DOHH2 (cell line): ENCODE data around the gene SARS1.

Experiments
- H3F3A ChIP-seq: fragments of 200-600 bp; sonication (generic), shearing (Covaris generic); 2 replicates; pipeline ENCODE4 v1.6.0; 2016; ENCODE audit warnings: antibody characterized with exemption, mild to moderate bottlenecking; ENCODE audit not compliant: control insufficient read depth, insufficient read depth
- H3K27ac ChIP-seq: fragments of 200-600 bp; sonication (generic); 2 replicates; pipeline ENCODE4 v1.5.1; 2014; ENCODE audit warnings: low read depth, mild to moderate bottlenecking, low read length, moderate library complexity
- H3K27me3 ChIP-seq: fragments of 200-600 bp; sonication (generic); 2 replicates; pipeline ENCODE4 v1.6.1; 2014; ENCODE audit warnings: mild to moderate bottlenecking, low read length, mixed read lengths; ENCODE audit not compliant: control insufficient read depth
- H3K36me3 ChIP-seq: fragments of 200-600 bp; sonication (generic); 2 replicates; pipeline ENCODE4 v1.6.1; 2014; ENCODE audit warnings: mild to moderate bottlenecking, low read length, moderate library complexity, mixed read lengths; ENCODE audit not compliant: control insufficient read depth
- H3K4me1 ChIP-seq: fragments of 200-600 bp; sonication (generic); 2 replicates; pipeline ENCODE4 v1.6.1; 2014; ENCODE audit warnings: mild to moderate bottlenecking, low read length, mixed read lengths; ENCODE audit not compliant: control insufficient read depth
- H3K4me2 ChIP-seq: fragments of 200-600 bp; sonication (generic); 2 replicates; pipeline ENCODE4 v1.6.0; 2014; ENCODE audit warnings: mild to moderate bottlenecking, low read length, moderate library complexity
- H3K4me3 ChIP-seq: fragments of 200-600 bp; sonication (generic); 2 replicates; pipeline ENCODE4 v1.5.1; 2014; ENCODE audit warnings: mild to moderate bottlenecking, low read length, mixed read lengths
- H3K79me2 ChIP-seq: fragments of 200-600 bp; sonication (generic); 2 replicates; pipeline ENCODE4 v1.6.1; 2014; ENCODE audit warnings: mild to moderate bottlenecking, low read length, mixed read lengths; ENCODE audit not compliant: control insufficient read depth
- H3K9me2 ChIP-seq: fragments of 200-600 bp; sonication (generic); replicated peaks from 2 replicates; pipeline ENCODE4 v1.6.1; 2014; ENCODE audit warnings: mild to moderate bottlenecking, low read length, mixed read lengths; ENCODE audit not compliant: control insufficient read depth
- H3K9me3 ChIP-seq: fragments of 200-600 bp; sonication (generic); 2 replicates; pipeline ENCODE4 v1.6.1; 2014; ENCODE audit warnings: antibody characterized with exemption, low read length, mixed read lengths; ENCODE audit not compliant: control insufficient read depth, insufficient read depth
- H4K20me1 ChIP-seq: fragments of 200-600 bp; sonication (generic); 2 replicates; pipeline ENCODE4 v1.6.0; 2014; ENCODE audit warnings: low read depth, mild to moderate bottlenecking, antibody characterized with exemption, low read length, moderate library complexity; ENCODE audit not compliant: control insufficient read depth, insufficient read depth
- EZH2phosphoT487 ChIP-seq: fragments of 200-600 bp; sonication (generic); IDR thresholded peaks from 2 replicates; pipeline ENCODE4 v1.6.1; 2017; ENCODE audit warnings: borderline replicate concordance, mild to moderate bottlenecking, antibody characterized with exemption, low read length, moderate library complexity, mixed read lengths
- TF ChIP-seq, protein P1 (sequence below): fragments of 200-600 bp; sonication (generic); IDR thresholded peaks from one replicate; pipeline ENCODE4 v1.5.1; 2014; ENCODE audit warnings: antibody characterized with exemption, mild to moderate bottlenecking, low read depth, low read length; ENCODE audit not compliant: poor library complexity, severe bottlenecking

SARS1 gene

DNA sequence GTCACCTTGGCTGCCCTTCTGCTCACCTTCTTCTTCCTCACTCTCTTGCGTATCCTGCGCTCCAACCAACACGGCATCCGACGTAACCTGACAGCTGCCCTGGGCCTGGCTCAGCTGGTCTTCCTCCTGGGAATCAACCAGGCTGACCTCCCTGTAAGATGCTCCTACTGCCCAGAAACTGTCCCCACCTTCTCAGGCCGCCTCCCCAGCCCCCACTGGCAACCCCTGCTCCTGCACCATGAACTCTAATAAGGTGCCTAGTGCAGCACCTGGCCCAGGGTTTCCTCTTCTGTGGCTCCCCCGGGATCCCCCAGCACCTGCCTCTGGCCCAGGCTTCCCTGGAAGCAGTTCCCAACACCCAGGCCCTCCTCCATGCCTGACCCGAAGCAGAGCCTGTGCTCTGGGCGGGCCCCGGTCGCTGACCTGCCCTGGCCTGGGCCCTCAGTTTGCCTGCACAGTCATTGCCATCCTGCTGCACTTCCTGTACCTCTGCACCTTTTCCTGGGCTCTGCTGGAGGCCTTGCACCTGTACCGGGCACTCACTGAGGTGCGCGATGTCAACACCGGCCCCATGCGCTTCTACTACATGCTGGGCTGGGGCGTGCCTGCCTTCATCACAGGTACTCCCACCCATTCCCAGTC is 56.4 kb downstream of the SARS1 start:
- Histone ChIP-seq H3K79me2 (no peaks in the 10 kb centered on the region), H3K36me3 (no peaks in the 10 kb centered on the region), H3K9me2 (no peaks in the 10 kb centered on the region), H3K9me3 (no peaks in the 10 kb centered on the region), H3K27ac (no peak overlapping the region), H3K4me2 (no peak overlapping the region), H3K4me1 (peaks cover 5% of the 10 kb centered on the region; the same call in 1 of the 2 replicates), H3K27me3 (no peaks in the 10 kb centered on the region), H3K4me3 (no peak overlapping the region), H3F3A (no peaks in the 10 kb centered on the region), H4K20me1 (no peaks in the 10 kb centered on the region)
- TF ChIP-seq EZH2phosphoT487, result no peak
- TF ChIP-seq, protein P1, sequence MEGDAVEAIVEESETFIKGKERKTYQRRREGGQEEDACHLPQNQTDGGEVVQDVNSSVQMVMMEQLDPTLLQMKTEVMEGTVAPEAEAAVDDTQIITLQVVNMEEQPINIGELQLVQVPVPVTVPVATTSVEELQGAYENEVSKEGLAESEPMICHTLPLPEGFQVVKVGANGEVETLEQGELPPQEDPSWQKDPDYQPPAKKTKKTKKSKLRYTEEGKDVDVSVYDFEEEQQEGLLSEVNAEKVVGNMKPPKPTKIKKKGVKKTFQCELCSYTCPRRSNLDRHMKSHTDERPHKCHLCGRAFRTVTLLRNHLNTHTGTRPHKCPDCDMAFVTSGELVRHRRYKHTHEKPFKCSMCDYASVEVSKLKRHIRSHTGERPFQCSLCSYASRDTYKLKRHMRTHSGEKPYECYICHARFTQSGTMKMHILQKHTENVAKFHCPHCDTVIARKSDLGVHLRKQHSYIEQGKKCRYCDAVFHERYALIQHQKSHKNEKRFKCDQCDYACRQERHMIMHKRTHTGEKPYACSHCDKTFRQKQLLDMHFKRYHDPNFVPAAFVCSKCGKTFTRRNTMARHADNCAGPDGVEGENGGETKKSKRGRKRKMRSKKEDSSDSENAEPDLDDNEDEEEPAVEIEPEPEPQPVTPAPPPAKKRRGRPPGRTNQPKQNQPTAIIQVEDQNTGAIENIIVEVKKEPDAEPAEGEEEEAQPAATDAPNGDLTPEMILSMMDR, result no peak

DNA sequence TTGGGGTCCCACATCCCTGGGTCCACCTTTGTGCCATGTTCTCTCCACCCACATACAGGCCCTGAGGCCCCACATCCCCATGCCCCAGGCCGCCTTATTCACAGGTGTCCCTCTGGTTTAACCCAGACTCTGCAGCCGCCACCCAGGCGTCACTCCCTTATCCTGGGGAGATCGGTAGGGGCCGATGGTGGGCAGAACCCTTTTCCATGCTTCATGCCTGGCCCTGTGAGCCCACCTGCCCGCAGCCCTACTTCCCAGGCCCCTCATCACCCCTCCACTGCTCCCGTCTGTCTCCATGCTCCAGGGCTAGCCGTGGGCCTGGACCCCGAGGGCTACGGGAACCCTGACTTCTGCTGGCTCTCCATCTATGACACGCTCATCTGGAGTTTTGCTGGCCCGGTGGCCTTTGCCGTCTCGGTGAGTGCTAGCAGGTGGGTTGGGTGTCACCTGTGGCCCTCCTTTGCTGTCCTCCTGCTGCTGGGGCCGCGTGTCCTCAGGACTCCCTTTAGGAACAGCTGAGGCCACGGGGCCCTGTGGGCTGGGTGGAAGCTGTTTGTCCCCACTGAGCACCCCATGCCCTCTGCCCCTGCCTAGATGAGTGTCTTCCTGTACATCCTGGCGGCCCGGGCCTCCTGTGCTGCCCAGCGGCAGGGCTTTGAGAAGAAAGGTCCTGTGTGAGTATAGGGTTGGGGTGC is 57.1 kb downstream of the SARS1 start:
- no peak for TF ChIP-seq EZH2phosphoT487
- TF ChIP-seq, protein P1, result no peak
- no peaks in the 10 kb centered on the region for H3K27me3 ChIP-seq
- H3F3A ChIP-seq, result no peaks in the 10 kb centered on the region
- H3K27ac ChIP-seq, result no peak overlapping the region
- H3K36me3 ChIP-seq, result no peaks in the 10 kb centered on the region
- no peak overlapping the region for H3K4me3 ChIP-seq
- H3K79me2 ChIP-seq, result no peaks in the 10 kb centered on the region
- H3K9me2 ChIP-seq, result no peaks in the 10 kb centered on the region
- peaks cover 5% of the 10 kb centered on the region; the same call in 1 of the 2 replicates for H3K4me1 ChIP-seq
- no peaks in the 10 kb centered on the region for H4K20me1 ChIP-seq
- no peak overlapping the region for H3K4me2 ChIP-seq
- no peaks in the 10 kb centered on the region for H3K9me3 ChIP-seq

DNA sequence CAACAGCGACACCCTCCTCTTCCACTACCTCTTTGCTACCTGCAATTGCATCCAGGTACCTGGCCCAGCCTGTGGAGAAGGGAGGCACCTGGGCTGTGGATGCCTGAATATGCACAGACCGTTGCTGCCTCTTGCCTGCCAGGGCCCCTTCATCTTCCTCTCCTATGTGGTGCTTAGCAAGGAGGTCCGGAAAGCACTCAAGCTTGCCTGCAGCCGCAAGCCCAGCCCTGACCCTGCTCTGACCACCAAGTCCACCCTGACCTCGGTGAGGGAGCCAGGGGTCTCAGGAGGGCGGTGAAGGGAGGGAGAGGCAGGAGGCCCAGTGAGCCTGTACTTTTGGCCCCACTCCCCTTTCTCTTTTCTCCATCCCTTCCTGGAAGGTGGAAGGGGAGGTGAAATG is 57.7 kb downstream of the SARS1 start:
- Histone ChIP-seq H3K36me3 (no peaks in the 10 kb centered on the region), H3K9me2 (no peaks in the 10 kb centered on the region)

More for the DNA sequence above, 57.7 kb downstream of the SARS1 start:
- no peak overlapping the region for H3K4me3 ChIP-seq
- no peak overlapping the region for H3K4me2 ChIP-seq
- no peaks in the 10 kb centered on the region for H3K9me3 ChIP-seq
- H3K27me3 ChIP-seq, result no peaks in the 10 kb centered on the region
- H3F3A ChIP-seq, result no peaks in the 10 kb centered on the region
- no peaks in the 10 kb centered on the region for H3K79me2 ChIP-seq
- H4K20me1 ChIP-seq, result no peaks in the 10 kb centered on the region
- TF ChIP-seq, protein P1, result no peak
- TF ChIP-seq EZH2phosphoT487, result no peak
- H3K27ac ChIP-seq, result no peak overlapping the region
- H3K4me1 ChIP-seq, result peaks cover 5% of the 10 kb centered on the region; the same call in 1 of the 2 replicates
